Measurements from ENCODE around the gene ACRBP.

DNA sequence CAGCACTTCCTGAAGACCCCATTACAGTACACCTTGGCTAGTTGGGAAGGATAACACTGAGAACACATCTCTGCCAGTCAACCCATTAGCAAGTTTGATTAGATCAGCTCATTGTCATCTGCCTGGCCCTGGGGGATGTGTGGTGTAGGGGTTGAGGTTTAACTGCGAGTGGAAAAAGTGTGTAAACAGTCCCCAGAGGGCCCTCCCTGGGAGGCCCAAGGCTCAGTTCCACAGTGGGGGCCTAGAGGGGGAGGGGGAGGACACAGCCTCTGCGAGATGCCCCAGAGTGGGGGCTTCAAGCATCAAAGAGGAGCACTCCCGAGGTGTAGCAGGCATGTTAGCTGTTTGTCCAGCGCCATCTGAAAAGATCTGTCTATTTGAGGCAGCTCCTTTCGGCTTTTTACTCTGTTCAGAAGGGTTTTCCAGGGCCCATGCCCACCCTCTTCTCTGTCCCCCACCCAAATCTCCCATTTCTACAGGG is 11.8 kb downstream of the ACRBP start:
- TF ChIP-seq POLR2AphosphoS5 (IDR thresholded peaks at IDR 0.05; ENCODE audit: low read depth, low read length) = no peak
- TF ChIP-seq CTCF (IDR thresholded peaks at IDR 0.05) = no peak
- no peak for TF ChIP-seq TCF7L2 (IDR thresholded peaks at IDR 0.05; ENCODE audit: low read depth, low read length)
- TF ChIP-seq SIN3A (IDR thresholded peaks at IDR 0.05; ENCODE audit: borderline replicate concordance, insufficient read depth, low read depth, low read length) = no peak
- no peak for TF ChIP-seq REST (IDR thresholded peaks at IDR 0.05; ENCODE audit: insufficient read depth in 1 of 2, low read depth in 2 of 2, low read length in 1 of 2)

Data from Panc1 (cell line).